ENCODE results near the gene CALD1. TPM values are rescaled to one million over a fixed set of nuclear protein-coding genes. Genes with fewer than 3 reads are reported as not detected.

The CALD1 gene
- polyA plus RNA-seq, 1 donor from 2014 or later: 8.0 TPM

GRCh38 chr7:134899729-134900128 lies 120.3 kb downstream of the CALD1 start:
- H3F3A ChIP-seq (ENCODE audit: insufficient read depth, low read length, poor library complexity, severe bottlenecking): no peaks in the 10 kb centered on the region
- no peaks in the 10 kb centered on the region for H3K9me3 ChIP-seq (ENCODE audit: low read length)
- H3K36me3 ChIP-seq (ENCODE audit: insufficient read depth, low read length): no peaks in the 10 kb centered on the region
- no peak overlapping the region for H2AFZ ChIP-seq (ENCODE audit: low read depth, low read length)
- no peaks in the 10 kb centered on the region for H3K27me3 ChIP-seq (ENCODE audit: insufficient read depth, low read depth, low read length)
- H3K79me2 ChIP-seq (replicated peaks; ENCODE audit: insufficient read depth, low read length): no peaks in the 10 kb centered on the region
- no peak overlapping the region for H3K4me3 ChIP-seq (ENCODE audit: low read length)
- no peaks in the 10 kb centered on the region for H3K9me2 ChIP-seq (ENCODE audit: insufficient read depth, low read length)
- no peak for TF ChIP-seq EP300 (conservative IDR thresholded peaks at IDR 0.05; ENCODE audit: poor library complexity, severe bottlenecking)
- TF ChIP-seq RAD21 (conservative IDR thresholded peaks at IDR 0.05): no peak
- TF ChIP-seq MXI1 (conservative IDR thresholded peaks at IDR 0.05; ENCODE audit: poor library complexity, severe bottlenecking): no peak
- no peak for TF ChIP-seq EZH2 (IDR thresholded peaks at IDR 0.05; ENCODE audit: borderline replicate concordance, insufficient read depth, low read length, poor library complexity, severe bottlenecking)
- no peak for TF ChIP-seq TAF1 (IDR thresholded peaks at IDR 0.05; ENCODE audit: low read depth)
- TF ChIP-seq POLR2AphosphoS5 (IDR thresholded peaks at IDR 0.05): no peak
- no peak for TF ChIP-seq REST (IDR thresholded peaks at IDR 0.05; ENCODE audit: borderline replicate concordance)
- TF ChIP-seq CTCF (IDR thresholded peaks at IDR 0.05; ENCODE audit: poor library complexity, severe bottlenecking): no peak
- no peak for TF ChIP-seq SMC3 (conservative IDR thresholded peaks at IDR 0.05; ENCODE audit: poor library complexity)
- H3K9ac ChIP-seq (ENCODE audit: low read length): no peak overlapping the region
- no peaks in the 10 kb centered on the region for H4K20me1 ChIP-seq (ENCODE audit: insufficient read depth)
- no peak overlapping the region for H3K27ac ChIP-seq (ENCODE audit: low read length)
- no peak overlapping the region for H3K4me2 ChIP-seq (ENCODE audit: low read length)

GRCh38 chr7:134900166-134900982 lies 120.9 kb downstream of the CALD1 start:
- Histone ChIP-seq H3K4me2 (ENCODE audit: low read length) (no peak overlapping the region), H3K27ac (ENCODE audit: low read length) (no peak overlapping the region), H3K36me3 (ENCODE audit: insufficient read depth, low read length) (no peaks in the 10 kb centered on the region), H3K9me3 (ENCODE audit: low read length) (no peaks in the 10 kb centered on the region), H4K20me1 (ENCODE audit: insufficient read depth) (no peaks in the 10 kb centered on the region), H2AFZ (ENCODE audit: low read depth, low read length) (no peak overlapping the region), H3K4me3 (ENCODE audit: low read length) (no peak overlapping the region), H3K9ac (ENCODE audit: low read length) (no peak overlapping the region), H3K27me3 (ENCODE audit: insufficient read depth, low read depth, low read length) (no peaks in the 10 kb centered on the region), H3K79me2 (replicated peaks; ENCODE audit: insufficient read depth, low read length) (no peaks in the 10 kb centered on the region), H3F3A (ENCODE audit: insufficient read depth, low read length, poor library complexity, severe bottlenecking) (no peaks in the 10 kb centered on the region), H3K9me2 (ENCODE audit: insufficient read depth, low read length) (no peaks in the 10 kb centered on the region)
- no peak for TF ChIP-seq RAD21 (conservative IDR thresholded peaks at IDR 0.05)
- TF ChIP-seq SMC3 (conservative IDR thresholded peaks at IDR 0.05; ENCODE audit: poor library complexity): no peak
- no peak for TF ChIP-seq POLR2AphosphoS5 (IDR thresholded peaks at IDR 0.05)
- TF ChIP-seq MXI1 (conservative IDR thresholded peaks at IDR 0.05; ENCODE audit: poor library complexity, severe bottlenecking): no peak
- no peak for TF ChIP-seq EZH2 (IDR thresholded peaks at IDR 0.05; ENCODE audit: borderline replicate concordance, insufficient read depth, low read length, poor library complexity, severe bottlenecking)
- TF ChIP-seq TAF1 (IDR thresholded peaks at IDR 0.05; ENCODE audit: low read depth): no peak
- no peak for TF ChIP-seq EP300 (conservative IDR thresholded peaks at IDR 0.05; ENCODE audit: poor library complexity, severe bottlenecking)
- TF ChIP-seq CTCF (IDR thresholded peaks at IDR 0.05; ENCODE audit: poor library complexity, severe bottlenecking): no peak
- no peak for TF ChIP-seq REST (IDR thresholded peaks at IDR 0.05; ENCODE audit: borderline replicate concordance)
